Measurements from ENCODE around the gene SERPINB10.
"Not testable (repeated sequence)": the region's sequence is repeated elsewhere in the genome, so short reads cannot be mapped to it uniquely, and the experiment has no call there.

The SERPINB10 gene

DNA sequence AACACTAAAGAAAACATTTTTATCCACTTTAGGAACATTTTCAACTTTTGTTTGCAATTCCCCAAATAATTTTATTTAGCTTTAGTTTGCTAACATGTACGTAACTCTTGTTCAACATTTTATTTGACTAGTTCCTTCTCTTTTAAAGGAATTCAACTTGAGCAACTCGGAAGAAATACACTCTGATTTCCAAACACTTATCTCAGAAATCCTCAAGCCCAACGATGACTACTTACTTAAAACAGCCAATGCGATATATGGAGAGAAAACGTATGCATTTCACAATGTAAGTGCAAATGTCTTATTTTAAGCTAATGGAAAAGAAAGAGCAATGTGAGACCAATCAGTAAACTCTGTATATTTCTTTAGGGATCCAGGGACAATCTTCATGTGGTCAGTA, 10.1 kb downstream of the SERPINB10 start:
- Histone ChIP-seq H3K79me2 (ENCODE audit: control insufficient read depth, low read length) (no peaks in the 10 kb centered on the region), H3K9me2 (replicated peaks; ENCODE audit: control insufficient read depth, low read length) (no peaks in the 10 kb centered on the region), H3K4me1 (ENCODE audit: control insufficient read depth, low read length) (no peaks in the 10 kb centered on the region), H3K9me3 (ENCODE audit: control insufficient read depth, insufficient read depth, low read length) (no peaks in the 10 kb centered on the region), H3K36me3 (ENCODE audit: control insufficient read depth, low read length) (no peaks in the 10 kb centered on the region), H3K27ac (ENCODE audit: low read depth, low read length) (no peak overlapping the region), H3K4me2 (ENCODE audit: low read length) (no peak overlapping the region), H3K4me3 (ENCODE audit: low read length) (no peak overlapping the region), H3K27me3 (ENCODE audit: control insufficient read depth, low read length) (peaks cover 18% of the 10 kb centered on the region), H3F3A (ENCODE audit: control insufficient read depth, insufficient read depth) (no peaks in the 10 kb centered on the region), H4K20me1 (ENCODE audit: control insufficient read depth, insufficient read depth, low read depth, low read length) (no peaks in the 10 kb centered on the region)
- no peak for TF ChIP-seq EZH2phosphoT487 (IDR thresholded peaks at IDR 0.05; ENCODE audit: borderline replicate concordance, low read length)
- TF ChIP-seq, protein P1, sequence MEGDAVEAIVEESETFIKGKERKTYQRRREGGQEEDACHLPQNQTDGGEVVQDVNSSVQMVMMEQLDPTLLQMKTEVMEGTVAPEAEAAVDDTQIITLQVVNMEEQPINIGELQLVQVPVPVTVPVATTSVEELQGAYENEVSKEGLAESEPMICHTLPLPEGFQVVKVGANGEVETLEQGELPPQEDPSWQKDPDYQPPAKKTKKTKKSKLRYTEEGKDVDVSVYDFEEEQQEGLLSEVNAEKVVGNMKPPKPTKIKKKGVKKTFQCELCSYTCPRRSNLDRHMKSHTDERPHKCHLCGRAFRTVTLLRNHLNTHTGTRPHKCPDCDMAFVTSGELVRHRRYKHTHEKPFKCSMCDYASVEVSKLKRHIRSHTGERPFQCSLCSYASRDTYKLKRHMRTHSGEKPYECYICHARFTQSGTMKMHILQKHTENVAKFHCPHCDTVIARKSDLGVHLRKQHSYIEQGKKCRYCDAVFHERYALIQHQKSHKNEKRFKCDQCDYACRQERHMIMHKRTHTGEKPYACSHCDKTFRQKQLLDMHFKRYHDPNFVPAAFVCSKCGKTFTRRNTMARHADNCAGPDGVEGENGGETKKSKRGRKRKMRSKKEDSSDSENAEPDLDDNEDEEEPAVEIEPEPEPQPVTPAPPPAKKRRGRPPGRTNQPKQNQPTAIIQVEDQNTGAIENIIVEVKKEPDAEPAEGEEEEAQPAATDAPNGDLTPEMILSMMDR (IDR thresholded peaks at IDR 0.05; ENCODE audit: low read depth, low read length, poor library complexity, severe bottlenecking) = no peak

DNA sequence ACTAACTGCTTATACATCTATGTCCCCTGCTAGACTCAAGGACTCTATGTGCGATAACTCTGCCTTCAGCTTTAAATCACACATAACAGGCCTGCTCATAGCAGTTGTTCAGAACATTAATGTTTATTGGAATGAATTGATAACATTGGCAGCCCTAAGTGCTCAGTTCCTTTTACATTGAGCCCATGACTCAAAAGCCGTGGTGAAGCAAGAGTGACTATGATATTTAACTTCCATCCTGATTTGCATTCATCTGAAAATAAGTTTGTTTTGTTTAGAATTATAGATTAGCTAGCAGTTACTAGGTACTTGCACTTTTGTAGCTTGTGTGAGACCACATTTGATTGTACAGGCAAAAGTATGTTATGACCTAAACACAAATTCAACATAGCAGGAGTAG, 14.3 kb downstream of the SERPINB10 start:
- no peaks in the 10 kb centered on the region for H3K79me2 ChIP-seq (ENCODE audit: control insufficient read depth, low read length)
- H3K4me1 ChIP-seq (ENCODE audit: control insufficient read depth, low read length) = no peaks in the 10 kb centered on the region
- H4K20me1 ChIP-seq (ENCODE audit: control insufficient read depth, insufficient read depth, low read depth, low read length) = no peaks in the 10 kb centered on the region
- peaks cover 6% of the 10 kb centered on the region for H3K27me3 ChIP-seq (ENCODE audit: control insufficient read depth, low read length)
- H3K9me3 ChIP-seq (ENCODE audit: control insufficient read depth, insufficient read depth, low read length) = no peaks in the 10 kb centered on the region
- H3K9me2 ChIP-seq (replicated peaks; ENCODE audit: control insufficient read depth, low read length) = no peaks in the 10 kb centered on the region
- TF ChIP-seq, protein P1 (IDR thresholded peaks at IDR 0.05; ENCODE audit: low read depth, low read length, poor library complexity, severe bottlenecking) = no peak
- no peak for TF ChIP-seq EZH2phosphoT487 (IDR thresholded peaks at IDR 0.05; ENCODE audit: borderline replicate concordance, low read length)
- H3K4me2 ChIP-seq (ENCODE audit: low read length) = no peak overlapping the region
- H3K4me3 ChIP-seq (ENCODE audit: low read length) = no peak overlapping the region
- H3F3A ChIP-seq (ENCODE audit: control insufficient read depth, insufficient read depth) = no peaks in the 10 kb centered on the region
- no peaks in the 10 kb centered on the region for H3K36me3 ChIP-seq (ENCODE audit: control insufficient read depth, low read length)
- no peak overlapping the region for H3K27ac ChIP-seq (ENCODE audit: low read depth, low read length)

DNA sequence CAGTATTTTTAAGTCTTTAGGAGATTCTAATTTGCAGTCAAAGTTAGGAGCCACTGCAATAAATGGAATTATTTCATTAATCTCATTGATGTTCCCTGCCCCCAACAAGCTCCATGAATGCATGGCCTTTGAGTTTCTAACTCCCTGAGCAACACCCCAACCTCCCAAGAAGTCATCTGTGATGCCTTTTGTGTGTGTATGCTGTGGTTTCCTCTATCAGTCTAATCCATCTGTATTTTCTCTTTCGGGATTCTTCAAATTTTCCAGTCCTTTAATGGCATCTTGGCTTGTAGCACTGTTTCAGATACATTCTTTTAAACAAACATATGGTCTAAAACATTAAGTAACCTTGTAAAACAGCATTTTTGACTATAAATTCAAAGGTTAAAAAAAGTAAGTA, 16.8 kb downstream of the SERPINB10 start:
- no peaks in the 10 kb centered on the region for H3K4me1 ChIP-seq (ENCODE audit: control insufficient read depth, low read length)
- no peaks in the 10 kb centered on the region for H3F3A ChIP-seq (ENCODE audit: control insufficient read depth, insufficient read depth)
- no peaks in the 10 kb centered on the region for H4K20me1 ChIP-seq (ENCODE audit: control insufficient read depth, insufficient read depth, low read depth, low read length)
- no peaks in the 10 kb centered on the region for H3K36me3 ChIP-seq (ENCODE audit: control insufficient read depth, low read length)
- H3K4me2 ChIP-seq (ENCODE audit: low read length) = no peak overlapping the region
- no peak for TF ChIP-seq EZH2phosphoT487 (IDR thresholded peaks at IDR 0.05; ENCODE audit: borderline replicate concordance, low read length)
- TF ChIP-seq, protein P1 (IDR thresholded peaks at IDR 0.05; ENCODE audit: low read depth, low read length, poor library complexity, severe bottlenecking) = no peak
- no peaks in the 10 kb centered on the region for H3K79me2 ChIP-seq (ENCODE audit: control insufficient read depth, low read length)
- H3K9me3 ChIP-seq (ENCODE audit: control insufficient read depth, insufficient read depth, low read length) = no peaks in the 10 kb centered on the region
- H3K9me2 ChIP-seq (replicated peaks; ENCODE audit: control insufficient read depth, low read length) = no peaks in the 10 kb centered on the region
- peaks cover 4% of the 10 kb centered on the region for H3K27me3 ChIP-seq (ENCODE audit: control insufficient read depth, low read length)
- no peak overlapping the region for H3K27ac ChIP-seq (ENCODE audit: low read depth, low read length)
- H3K4me3 ChIP-seq (ENCODE audit: low read length) = no peak overlapping the region

DNA sequence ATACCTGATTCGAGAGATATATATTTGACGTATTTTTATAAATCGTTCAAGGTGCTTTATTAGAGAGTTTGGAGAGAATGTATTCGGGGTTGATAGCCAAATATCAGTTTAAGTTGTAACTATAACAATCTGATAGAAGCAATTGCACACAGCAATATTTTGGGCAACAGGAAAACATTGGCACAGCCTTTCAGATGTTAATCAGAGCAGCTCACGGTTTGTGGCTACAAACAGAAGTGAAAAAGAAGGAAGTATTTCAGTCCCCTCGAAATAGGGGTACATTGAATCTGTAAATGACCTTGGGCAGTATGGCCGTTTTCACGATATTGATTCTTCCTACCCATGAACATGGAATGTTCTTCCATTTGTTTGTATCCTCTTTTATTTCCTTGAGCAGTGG, 20.6 kb downstream of the SERPINB10 start:
- Histone ChIP-seq H3F3A (ENCODE audit: control insufficient read depth, insufficient read depth) (no peaks in the 10 kb centered on the region), H3K36me3 (ENCODE audit: control insufficient read depth, low read length) (no peaks in the 10 kb centered on the region), H3K4me1 (ENCODE audit: control insufficient read depth, low read length) (no peaks in the 10 kb centered on the region), H3K9me2 (replicated peaks; ENCODE audit: control insufficient read depth, low read length) (no peaks in the 10 kb centered on the region), H3K79me2 (ENCODE audit: control insufficient read depth, low read length) (no peaks in the 10 kb centered on the region), H3K9me3 (ENCODE audit: control insufficient read depth, insufficient read depth, low read length) (no peaks in the 10 kb centered on the region), H3K4me2 (ENCODE audit: low read length) (no peak overlapping the region), H4K20me1 (ENCODE audit: control insufficient read depth, insufficient read depth, low read depth, low read length) (no peaks in the 10 kb centered on the region), H3K27me3 (ENCODE audit: control insufficient read depth, low read length) (peaks cover 19% of the 10 kb centered on the region), H3K27ac (ENCODE audit: low read depth, low read length) (no peak overlapping the region), H3K4me3 (ENCODE audit: low read length) (no peak overlapping the region)
- TF ChIP-seq, protein P1 (IDR thresholded peaks at IDR 0.05; ENCODE audit: low read depth, low read length, poor library complexity, severe bottlenecking) = no peak
- TF ChIP-seq EZH2phosphoT487 (IDR thresholded peaks at IDR 0.05; ENCODE audit: borderline replicate concordance, low read length) = no peak

DNA sequence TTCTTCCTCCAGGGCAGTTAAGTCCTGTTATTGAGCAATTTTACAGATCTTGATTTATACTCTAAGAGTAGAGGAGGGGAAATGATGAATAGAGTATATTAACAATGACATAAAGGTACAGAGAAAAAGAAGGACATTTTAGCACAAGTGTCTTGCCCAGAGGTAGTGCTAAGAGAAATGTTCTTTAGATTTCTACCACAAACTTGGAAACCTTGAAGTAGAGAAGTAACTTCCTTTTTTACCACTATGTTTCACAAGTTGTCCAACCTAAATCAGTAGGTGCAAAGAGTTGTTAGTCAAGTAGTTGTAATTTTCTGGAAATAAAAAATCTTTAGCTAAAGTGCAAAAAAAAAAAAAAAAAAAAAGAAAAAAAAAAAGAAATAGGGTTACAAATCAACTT, 21.6 kb downstream of the SERPINB10 start:
- H3K9me2 ChIP-seq (replicated peaks; ENCODE audit: control insufficient read depth, low read length); H3K4me2 ChIP-seq (ENCODE audit: low read length); H3K9me3 ChIP-seq (ENCODE audit: control insufficient read depth, insufficient read depth, low read length); H3K27ac ChIP-seq (ENCODE audit: low read depth, low read length); H4K20me1 ChIP-seq (ENCODE audit: control insufficient read depth, insufficient read depth, low read depth, low read length); H3K79me2 ChIP-seq (ENCODE audit: control insufficient read depth, low read length); H3K36me3 ChIP-seq (ENCODE audit: control insufficient read depth, low read length); H3F3A ChIP-seq (ENCODE audit: control insufficient read depth, insufficient read depth); H3K4me1 ChIP-seq (ENCODE audit: control insufficient read depth, low read length); H3K4me3 ChIP-seq (ENCODE audit: low read length): not testable (repeated sequence)
- H3K27me3 ChIP-seq (ENCODE audit: control insufficient read depth, low read length) = peaks cover 22% of the 10 kb centered on the region
